HG02938 (cell line): ENCODE results near the gene CHN1.
A peak's percentile ranks its signal among the peaks of the same experiment; 100 is the strongest.

Experiments used
- ATAC-seq: cut with Tn5 transposase; IDR thresholded peaks from one replicate; pipeline ENCODE4 v1.9.1; 2021; ENCODE audit warnings: mild to moderate bottlenecking, moderate library complexity; ENCODE audit not compliant: unreplicated experiment

The CHN1 gene

GRCh38 chr2:174877751-174878150, 127.4 kb downstream of the CHN1 start:
- ATAC-seq: no peak

- no peak for ATAC-seq
These were observed 127.9 kb downstream of the CHN1 start for GRCh38 chr2:174877301-174877700.

- ATAC-seq: no peak
These were observed 131.1 kb downstream of the CHN1 start for GRCh38 chr2:174874085-174874484.

GRCh38 chr2:174873471-174873870, 131.7 kb downstream of the CHN1 start:
- no peak for ATAC-seq

GRCh38 chr2:174870787-174871186, 134.4 kb downstream of the CHN1 start:
- no peak for ATAC-seq

- ATAC-seq: no peak
These were observed 136.3 kb downstream of the CHN1 start for GRCh38 chr2:174868878-174869277.

GRCh38 chr2:174866421-174866820, 138.8 kb downstream of the CHN1 start:
- ATAC-seq: no peak

- no peak for ATAC-seq
These were observed 142.0 kb downstream of the CHN1 start for GRCh38 chr2:174863183-174863582.

- no peak for ATAC-seq
These were observed 145.5 kb downstream of the CHN1 start for GRCh38 chr2:174859563-174860169.

GRCh38 chr2:174858745-174859144, 146.4 kb downstream of the CHN1 start:
- ATAC-seq: no peak

- no peak for ATAC-seq
These were observed 148.7 kb downstream of the CHN1 start for GRCh38 chr2:174856447-174856846.

- no peak for ATAC-seq
These were observed 157.9 kb downstream of the CHN1 start for GRCh38 chr2:174846941-174847938.

GRCh38 chr2:174846218-174846617, 159.0 kb downstream of the CHN1 start:
- no peak for ATAC-seq

- ATAC-seq: no peak
These were observed 160.9 kb downstream of the CHN1 start for GRCh38 chr2:174844295-174844708.

GRCh38 chr2:174842496-174842895, 162.7 kb downstream of the CHN1 start:
- ATAC-seq: no peak

GRCh38 chr2:174841936-174842335, 163.2 kb downstream of the CHN1 start:
- no peak for ATAC-seq

- no peak for ATAC-seq
These were observed 163.8 kb downstream of the CHN1 start for GRCh38 chr2:174841350-174841749.

GRCh38 chr2:174840436-174840835, 164.7 kb downstream of the CHN1 start:
- no peak for ATAC-seq

GRCh38 chr2:174839662-174840061, 165.5 kb downstream of the CHN1 start:
- no peak for ATAC-seq

GRCh38 chr2:174836995-174837390, 168.2 kb downstream of the CHN1 start:
- ATAC-seq: no peak

GRCh38 chr2:174836377-174836994, 168.7 kb downstream of the CHN1 start:
- ATAC-seq: no peak

- peak; percentile 71 for ATAC-seq
These were observed 169.4 kb downstream of the CHN1 start for GRCh38 chr2:174835797-174836255.
